ENCODE data around the gene ZNF660. TPM values are rescaled to one million over a fixed set of nuclear protein-coding genes. Genes with fewer than 3 reads are reported as not detected.

ZNF660 gene
- total and polyA plus RNA-seq, 9 of the 15 experiments (the other 6 are each of a cell fraction or from before 2014, with no cell fraction given) = 0.06 to 0.65 (median 0.17) TPM

- Histone ChIP-seq H3K4me1 (replicated peaks in 1 of 2; ENCODE audit: control insufficient read depth in 2 of 2, insufficient read depth in 2 of 2, low read length in 2 of 2) (no peaks in the 10 kb centered on the region), H3K9me1 (ENCODE audit: control insufficient read depth, insufficient read depth, low read length) (no peaks in the 10 kb centered on the region), H3K9me3 (replicated peaks; ENCODE audit: control insufficient read depth, insufficient read depth, low read depth, low read length) (peaks cover 49% of the 10 kb centered on the region), H3K79me2 (ENCODE audit: control insufficient read depth, insufficient read depth, low read length) (no peaks in the 10 kb centered on the region), H3K4me2 (ENCODE audit: insufficient read depth, low read length) (no peak overlapping the region), H4K20me1 (replicated peaks; ENCODE audit: control insufficient read depth, insufficient read depth, low read length) (no peaks in the 10 kb centered on the region), H2AFZ (ENCODE audit: low read depth, low read length) (no peak overlapping the region), H3K9ac (ENCODE audit: insufficient read depth in 1 of 2, low read depth in 2 of 2, low read length in 2 of 2) (no peak overlapping the region), H3K27me3 (ENCODE audit: control insufficient read depth in 2 of 2, insufficient read depth in 2 of 2, low read length in 2 of 2) (no peaks in the 10 kb centered on the region), H3K36me3 (ENCODE audit: control insufficient read depth, insufficient read depth, low read length) (peaks cover 40% of the 10 kb centered on the region), H3K4me3 (no peak overlapping the region), H3K27ac (ENCODE audit: extremely low read depth, low read depth, low read length) (no peak overlapping the region)
- in situ Hi-C loops (cut with MboI) = no loop called here
- WGBS (ENCODE audit: insufficient coverage, low coverage, missing lambda C conversion rate) = 86% methylated on average over 4 of the region's 4 CpGs
- FAIRE-seq (no peak), DNase-seq (ENCODE audit: extremely low read depth in 1 of 4, low spot score in 3 of 4) (no peak), ATAC-seq (no peak)
- intact Hi-C loops (cut with micrococcal nuclease) = no loop called here
- TF ChIP-seq SOX6 (IDR thresholded peaks at IDR 0.05) (peak; percentile 52; the same call in 1 of the 2 replicates), ZNF75A (CRISPR knock-in tag; IDR thresholded peaks at IDR 0.05) (peak; percentile 99), PHF20 (IDR thresholded peaks at IDR 0.05; ENCODE audit: partially characterized antibody) (no peak), TRIM28 (IDR thresholded peaks at IDR 0.05) (peak; percentile 73; the same call in 1 of the 2 replicates), CBX3 (IDR thresholded peaks at IDR 0.05; ENCODE audit: borderline replicate concordance in 1 of 2, low read length in 2 of 2) (peak in 1 of 2 experiments; percentile 81; a peak in 2 of 3 replicates), ZC3H4 (CRISPR knock-in tag; IDR thresholded peaks at IDR 0.05; ENCODE audit: borderline replicate concordance) (no peak), CBX1 (IDR thresholded peaks at IDR 0.05; ENCODE audit: low read depth) (0 out of 2 replicates have a peak, but pooled peaks have one; percentile 18)
- TF ChIP-seq, protein P1, sequence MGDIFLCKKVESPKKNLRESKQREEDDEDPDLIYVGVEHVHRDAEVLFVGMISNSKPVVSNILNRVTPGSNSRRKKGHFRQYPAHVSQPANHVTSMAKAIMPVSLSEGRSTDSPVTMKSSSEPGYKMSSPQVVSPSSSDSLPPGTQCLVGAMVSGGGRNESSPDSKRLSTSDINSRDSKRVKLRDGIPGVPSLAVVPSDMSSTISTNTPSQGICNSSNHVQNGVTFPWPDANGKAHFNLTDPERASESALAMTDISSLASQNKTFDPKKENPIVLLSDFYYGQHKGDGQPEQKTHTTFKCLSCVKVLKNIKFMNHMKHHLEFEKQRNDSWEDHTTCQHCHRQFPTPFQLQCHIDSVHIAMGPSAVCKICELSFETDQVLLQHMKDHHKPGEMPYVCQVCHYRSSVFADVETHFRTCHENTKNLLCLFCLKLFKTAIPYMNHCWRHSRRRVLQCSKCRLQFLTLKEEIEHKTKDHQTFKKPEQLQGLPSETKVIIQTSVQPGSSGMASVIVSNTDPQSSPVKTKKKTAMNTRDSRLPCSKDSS (IDR thresholded peaks at IDR 0.05; ENCODE audit: low read depth, partially characterized antibody) = peak; percentile 89
- TF ChIP-seq, protein P2, sequence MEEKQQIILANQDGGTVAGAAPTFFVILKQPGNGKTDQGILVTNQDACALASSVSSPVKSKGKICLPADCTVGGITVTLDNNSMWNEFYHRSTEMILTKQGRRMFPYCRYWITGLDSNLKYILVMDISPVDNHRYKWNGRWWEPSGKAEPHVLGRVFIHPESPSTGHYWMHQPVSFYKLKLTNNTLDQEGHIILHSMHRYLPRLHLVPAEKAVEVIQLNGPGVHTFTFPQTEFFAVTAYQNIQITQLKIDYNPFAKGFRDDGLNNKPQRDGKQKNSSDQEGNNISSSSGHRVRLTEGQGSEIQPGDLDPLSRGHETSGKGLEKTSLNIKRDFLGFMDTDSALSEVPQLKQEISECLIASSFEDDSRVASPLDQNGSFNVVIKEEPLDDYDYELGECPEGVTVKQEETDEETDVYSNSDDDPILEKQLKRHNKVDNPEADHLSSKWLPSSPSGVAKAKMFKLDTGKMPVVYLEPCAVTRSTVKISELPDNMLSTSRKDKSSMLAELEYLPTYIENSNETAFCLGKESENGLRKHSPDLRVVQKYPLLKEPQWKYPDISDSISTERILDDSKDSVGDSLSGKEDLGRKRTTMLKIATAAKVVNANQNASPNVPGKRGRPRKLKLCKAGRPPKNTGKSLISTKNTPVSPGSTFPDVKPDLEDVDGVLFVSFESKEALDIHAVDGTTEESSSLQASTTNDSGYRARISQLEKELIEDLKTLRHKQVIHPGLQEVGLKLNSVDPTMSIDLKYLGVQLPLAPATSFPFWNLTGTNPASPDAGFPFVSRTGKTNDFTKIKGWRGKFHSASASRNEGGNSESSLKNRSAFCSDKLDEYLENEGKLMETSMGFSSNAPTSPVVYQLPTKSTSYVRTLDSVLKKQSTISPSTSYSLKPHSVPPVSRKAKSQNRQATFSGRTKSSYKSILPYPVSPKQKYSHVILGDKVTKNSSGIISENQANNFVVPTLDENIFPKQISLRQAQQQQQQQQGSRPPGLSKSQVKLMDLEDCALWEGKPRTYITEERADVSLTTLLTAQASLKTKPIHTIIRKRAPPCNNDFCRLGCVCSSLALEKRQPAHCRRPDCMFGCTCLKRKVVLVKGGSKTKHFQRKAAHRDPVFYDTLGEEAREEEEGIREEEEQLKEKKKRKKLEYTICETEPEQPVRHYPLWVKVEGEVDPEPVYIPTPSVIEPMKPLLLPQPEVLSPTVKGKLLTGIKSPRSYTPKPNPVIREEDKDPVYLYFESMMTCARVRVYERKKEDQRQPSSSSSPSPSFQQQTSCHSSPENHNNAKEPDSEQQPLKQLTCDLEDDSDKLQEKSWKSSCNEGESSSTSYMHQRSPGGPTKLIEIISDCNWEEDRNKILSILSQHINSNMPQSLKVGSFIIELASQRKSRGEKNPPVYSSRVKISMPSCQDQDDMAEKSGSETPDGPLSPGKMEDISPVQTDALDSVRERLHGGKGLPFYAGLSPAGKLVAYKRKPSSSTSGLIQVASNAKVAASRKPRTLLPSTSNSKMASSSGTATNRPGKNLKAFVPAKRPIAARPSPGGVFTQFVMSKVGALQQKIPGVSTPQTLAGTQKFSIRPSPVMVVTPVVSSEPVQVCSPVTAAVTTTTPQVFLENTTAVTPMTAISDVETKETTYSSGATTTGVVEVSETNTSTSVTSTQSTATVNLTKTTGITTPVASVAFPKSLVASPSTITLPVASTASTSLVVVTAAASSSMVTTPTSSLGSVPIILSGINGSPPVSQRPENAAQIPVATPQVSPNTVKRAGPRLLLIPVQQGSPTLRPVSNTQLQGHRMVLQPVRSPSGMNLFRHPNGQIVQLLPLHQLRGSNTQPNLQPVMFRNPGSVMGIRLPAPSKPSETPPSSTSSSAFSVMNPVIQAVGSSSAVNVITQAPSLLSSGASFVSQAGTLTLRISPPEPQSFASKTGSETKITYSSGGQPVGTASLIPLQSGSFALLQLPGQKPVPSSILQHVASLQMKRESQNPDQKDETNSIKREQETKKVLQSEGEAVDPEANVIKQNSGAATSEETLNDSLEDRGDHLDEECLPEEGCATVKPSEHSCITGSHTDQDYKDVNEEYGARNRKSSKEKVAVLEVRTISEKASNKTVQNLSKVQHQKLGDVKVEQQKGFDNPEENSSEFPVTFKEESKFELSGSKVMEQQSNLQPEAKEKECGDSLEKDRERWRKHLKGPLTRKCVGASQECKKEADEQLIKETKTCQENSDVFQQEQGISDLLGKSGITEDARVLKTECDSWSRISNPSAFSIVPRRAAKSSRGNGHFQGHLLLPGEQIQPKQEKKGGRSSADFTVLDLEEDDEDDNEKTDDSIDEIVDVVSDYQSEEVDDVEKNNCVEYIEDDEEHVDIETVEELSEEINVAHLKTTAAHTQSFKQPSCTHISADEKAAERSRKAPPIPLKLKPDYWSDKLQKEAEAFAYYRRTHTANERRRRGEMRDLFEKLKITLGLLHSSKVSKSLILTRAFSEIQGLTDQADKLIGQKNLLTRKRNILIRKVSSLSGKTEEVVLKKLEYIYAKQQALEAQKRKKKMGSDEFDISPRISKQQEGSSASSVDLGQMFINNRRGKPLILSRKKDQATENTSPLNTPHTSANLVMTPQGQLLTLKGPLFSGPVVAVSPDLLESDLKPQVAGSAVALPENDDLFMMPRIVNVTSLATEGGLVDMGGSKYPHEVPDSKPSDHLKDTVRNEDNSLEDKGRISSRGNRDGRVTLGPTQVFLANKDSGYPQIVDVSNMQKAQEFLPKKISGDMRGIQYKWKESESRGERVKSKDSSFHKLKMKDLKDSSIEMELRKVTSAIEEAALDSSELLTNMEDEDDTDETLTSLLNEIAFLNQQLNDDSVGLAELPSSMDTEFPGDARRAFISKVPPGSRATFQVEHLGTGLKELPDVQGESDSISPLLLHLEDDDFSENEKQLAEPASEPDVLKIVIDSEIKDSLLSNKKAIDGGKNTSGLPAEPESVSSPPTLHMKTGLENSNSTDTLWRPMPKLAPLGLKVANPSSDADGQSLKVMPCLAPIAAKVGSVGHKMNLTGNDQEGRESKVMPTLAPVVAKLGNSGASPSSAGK (IDR thresholded peaks at IDR 0.05) = peak; percentile 27; the same call in 1 of the 2 replicates
- no TSS peak for BruUV-seq (replicated peaks)
- ChIA-PET POLR2A (no interaction called here), CTCF (ENCODE audit: low intra/inter-chr PET ratio) (no interaction called here)
Observed at GRCh38 chr3:44643024-44643423, 58.3 kb downstream of the ZNF660 start.
